GM18519 (cell line): ENCODE measurements around the gene PTPN13.
"Not testable (repeated sequence)": the region's sequence is repeated elsewhere in the genome, so short reads cannot be mapped to it uniquely, and the experiment has no call there.

Experiments
- ATAC-seq: cut with Tn5 transposase; IDR thresholded peaks from one replicate; pipeline ENCODE4 v1.9.1; 2021; ENCODE audit warnings: mild to moderate bottlenecking, moderate library complexity; ENCODE audit not compliant: unreplicated experiment, low FRiP score

The PTPN13 gene

GRCh38 chr4:86686741-86687140, 92.6 kb downstream of the PTPN13 start:
- no peak for ATAC-seq

GRCh38 chr4:86688026-86688425, 93.9 kb downstream of the PTPN13 start:
- no peak for ATAC-seq

- no peak for ATAC-seq
Measured at GRCh38 chr4:86704601-86705000, 110.5 kb downstream of the PTPN13 start.

- no peak for ATAC-seq
Measured at GRCh38 chr4:86706923-86707597, 112.9 kb downstream of the PTPN13 start.

GRCh38 chr4:86717651-86718050, 123.5 kb downstream of the PTPN13 start:
- ATAC-seq, result no peak

- ATAC-seq, result no peak
Measured at GRCh38 chr4:86718152-86718551, 124.0 kb downstream of the PTPN13 start.

GRCh38 chr4:86719149-86719548, 125.0 kb downstream of the PTPN13 start:
- ATAC-seq, result not testable (repeated sequence)

- no peak for ATAC-seq
Measured at GRCh38 chr4:86720508-86721068, 126.5 kb downstream of the PTPN13 start.

- no peak for ATAC-seq
Measured at GRCh38 chr4:86721412-86721811, 127.3 kb downstream of the PTPN13 start.

GRCh38 chr4:86730310-86730709, 136.2 kb downstream of the PTPN13 start:
- no peak for ATAC-seq

- ATAC-seq, result no peak
Measured at GRCh38 chr4:86737244-86737643, 143.1 kb downstream of the PTPN13 start.

- no peak for ATAC-seq
Measured at GRCh38 chr4:86741846-86742245, 147.7 kb downstream of the PTPN13 start.

- no peak for ATAC-seq
Measured at GRCh38 chr4:86744570-86744969, 150.5 kb downstream of the PTPN13 start.

- no peak for ATAC-seq
Measured at GRCh38 chr4:86749121-86749520, 155.0 kb downstream of the PTPN13 start.

GRCh38 chr4:86755388-86755787, 161.3 kb downstream of the PTPN13 start:
- ATAC-seq, result no peak

GRCh38 chr4:86757468-86757867, 163.4 kb downstream of the PTPN13 start:
- no peak for ATAC-seq

GRCh38 chr4:86759298-86759697, 165.2 kb downstream of the PTPN13 start:
- no peak for ATAC-seq

GRCh38 chr4:86762649-86763048, 168.5 kb downstream of the PTPN13 start:
- ATAC-seq, result no peak

GRCh38 chr4:86769794-86770193, 175.7 kb downstream of the PTPN13 start:
- no peak for ATAC-seq

- no peak for ATAC-seq
Measured at GRCh38 chr4:86771141-86771540, 177.0 kb downstream of the PTPN13 start.

- ATAC-seq, result no peak
Measured at GRCh38 chr4:86775061-86775460, 180.9 kb downstream of the PTPN13 start.

GRCh38 chr4:86778175-86778574, 184.1 kb downstream of the PTPN13 start:
- no peak for ATAC-seq
